GM23248 (cell line): ENCODE data around the gene PRR23C.

ENCODE experiments used
- EZH2 ChIP-seq: fragments of 200-600 bp; sonication (generic); IDR thresholded peaks from 2 replicates; pipeline ENCODE4 v1.6.1; 2018; ENCODE audit warnings: antibody characterized with exemption, mild to moderate bottlenecking; ENCODE audit not compliant: insufficient read depth, poor library complexity, severe bottlenecking
- EZH2phosphoT487 ChIP-seq: fragments of 200-600 bp; sonication (generic); IDR thresholded peaks from 2 replicates; pipeline ENCODE4 v1.6.1; 2018; ENCODE audit warnings: antibody characterized with exemption, moderate library complexity, mild to moderate bottlenecking, low read depth; ENCODE audit not compliant: insufficient read depth

DNA sequence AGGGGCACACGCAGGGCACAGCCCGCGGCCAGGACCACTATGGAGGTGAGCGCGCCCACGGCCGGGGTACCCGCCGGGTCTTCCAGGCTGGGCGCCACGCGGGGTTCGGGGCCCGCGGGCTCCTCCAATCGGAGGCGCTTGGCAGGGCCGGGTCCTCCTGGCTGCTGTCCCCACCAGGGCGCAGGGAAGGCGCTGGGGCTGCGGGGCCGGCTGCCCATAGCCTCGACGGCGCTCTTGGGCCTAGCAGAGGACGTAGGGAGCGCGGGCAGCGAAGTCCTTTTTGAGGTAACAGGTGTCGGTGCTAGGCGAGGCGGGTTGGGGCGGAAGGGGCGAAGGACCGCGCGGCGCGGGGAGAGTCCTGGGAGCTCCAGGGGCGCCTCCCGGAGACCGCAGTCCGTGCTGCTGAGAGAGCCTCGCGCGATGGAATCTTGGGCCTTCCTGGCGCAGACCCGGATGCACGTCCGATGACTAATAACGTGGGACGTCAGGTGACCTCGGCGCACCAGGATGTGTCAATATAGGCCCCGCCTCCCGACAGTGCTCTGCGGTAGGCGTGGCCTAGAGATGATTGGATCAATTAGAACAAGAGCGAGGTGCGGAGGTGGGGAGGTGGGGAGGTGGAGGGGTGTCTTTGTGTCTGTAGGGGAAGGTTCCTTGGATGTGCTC is 38.5 kb downstream of the PRR23C start, which contains the start of gene PRR23A:
- TF ChIP-seq EZH2 (no peak), EZH2phosphoT487 (no peak)
